GM19463 (cell line): ENCODE data around the gene TMEM59.
"Not testable (repeated sequence)": the region's sequence is repeated elsewhere in the genome, so short reads cannot be mapped to it uniquely, and the experiment has no call there.

ENCODE experiments used
- ATAC-seq: cut with Tn5 transposase; IDR thresholded peaks from one replicate; pipeline ENCODE4 v1.9.1; 2021; ENCODE audit warnings: mild to moderate bottlenecking, moderate library complexity; ENCODE audit not compliant: unreplicated experiment

The TMEM59 gene

GRCh38 chr1:54013393-54014008 is 39.5 kb downstream of the TMEM59 start:
- ATAC-seq = no peak

DNA sequence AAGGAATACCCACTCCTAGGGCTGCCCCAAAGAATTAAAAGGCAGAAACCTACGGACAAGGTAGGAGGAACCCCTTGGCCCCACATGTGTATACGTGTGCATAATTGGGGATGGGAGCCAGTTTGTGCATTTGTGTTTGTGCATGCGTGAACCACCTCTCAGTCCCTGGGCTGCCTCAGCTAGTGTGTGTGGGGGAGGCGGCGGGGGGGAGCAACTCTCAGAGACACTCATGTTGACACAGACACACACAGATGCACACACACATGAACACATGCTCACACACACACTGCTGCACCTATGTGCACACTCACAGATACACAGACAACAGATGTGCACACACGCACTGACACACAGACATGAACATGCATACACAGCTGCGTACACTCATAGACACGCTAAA is 40.1 kb downstream of the TMEM59 start:
- no peak for ATAC-seq

DNA sequence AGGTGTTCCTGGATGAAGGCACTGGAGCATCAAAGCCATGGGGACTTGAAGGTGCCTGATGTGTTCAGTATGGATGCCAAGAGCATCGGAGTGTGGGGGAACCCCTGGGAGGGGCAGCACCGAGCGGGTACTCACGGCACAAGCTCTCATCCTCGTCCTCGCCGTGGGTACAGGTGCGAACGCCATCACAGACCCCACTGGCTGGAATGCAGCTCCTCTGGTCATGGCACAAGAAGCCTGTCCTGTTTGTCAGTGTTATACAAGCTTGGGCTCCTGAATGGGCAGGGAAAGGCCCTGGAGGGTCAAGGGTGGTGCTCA is 41.0 kb downstream of the TMEM59 start:
- ATAC-seq = no peak

DNA sequence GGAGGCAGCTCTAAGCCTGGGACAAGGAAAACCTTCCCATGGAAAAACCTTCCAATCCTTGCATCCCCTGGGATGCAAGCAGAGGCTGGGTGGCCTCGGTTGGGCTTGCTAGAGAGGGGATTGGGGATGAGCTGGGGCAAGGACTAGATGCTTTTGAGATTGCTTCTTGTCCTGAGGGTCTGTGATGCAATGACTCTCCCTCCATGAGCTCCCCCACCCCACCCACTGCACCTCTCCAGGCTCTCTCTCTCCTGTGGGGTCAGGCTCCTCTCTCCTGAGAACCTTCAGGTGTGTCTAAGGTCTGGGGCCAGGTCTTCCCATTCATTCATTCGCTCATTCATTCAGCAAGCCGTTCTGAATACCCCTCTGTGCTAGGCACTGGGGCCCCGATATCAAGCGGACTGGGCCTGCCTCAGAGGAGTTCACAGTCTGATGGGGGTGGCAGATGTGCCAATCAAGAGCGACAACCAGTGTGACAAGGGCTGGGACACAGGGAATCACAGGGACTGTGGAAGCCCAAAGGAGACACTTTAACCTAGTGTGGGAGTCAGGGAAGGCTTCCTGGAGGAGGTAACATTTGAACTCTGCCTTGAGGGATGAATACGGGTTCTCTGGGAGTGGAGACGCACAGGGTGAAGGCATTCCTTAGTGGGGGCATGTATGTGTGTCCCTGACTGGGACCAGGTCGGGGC is 41.5 kb downstream of the TMEM59 start:
- ATAC-seq = no peak

- ATAC-seq = no peak
These were observed 42.4 kb downstream of the TMEM59 start for GRCh38 chr1:54010415-54011117.

- no peak for ATAC-seq
These were observed 43.6 kb downstream of the TMEM59 start for GRCh38 chr1:54009406-54009805.

DNA sequence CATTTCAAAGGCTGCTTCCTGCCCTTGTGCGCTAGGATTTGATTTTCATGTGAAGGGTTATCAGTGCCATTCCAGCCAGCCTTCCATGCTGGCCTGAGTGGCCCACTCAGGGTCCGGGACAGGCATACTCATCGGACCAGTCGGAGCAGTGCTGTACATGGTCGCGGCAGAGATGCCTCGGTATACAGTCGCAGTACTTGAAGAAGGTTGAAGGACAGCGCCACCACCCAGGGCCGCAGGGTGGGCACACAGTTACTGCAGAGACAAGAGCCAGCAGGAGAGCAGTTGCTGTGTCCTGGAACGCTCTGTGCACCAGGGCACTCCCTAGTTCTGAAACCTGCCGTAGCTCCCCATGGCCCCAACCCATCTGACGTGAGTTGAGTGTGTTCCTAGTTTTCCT is 44.1 kb downstream of the TMEM59 start:
- no peak for ATAC-seq

DNA sequence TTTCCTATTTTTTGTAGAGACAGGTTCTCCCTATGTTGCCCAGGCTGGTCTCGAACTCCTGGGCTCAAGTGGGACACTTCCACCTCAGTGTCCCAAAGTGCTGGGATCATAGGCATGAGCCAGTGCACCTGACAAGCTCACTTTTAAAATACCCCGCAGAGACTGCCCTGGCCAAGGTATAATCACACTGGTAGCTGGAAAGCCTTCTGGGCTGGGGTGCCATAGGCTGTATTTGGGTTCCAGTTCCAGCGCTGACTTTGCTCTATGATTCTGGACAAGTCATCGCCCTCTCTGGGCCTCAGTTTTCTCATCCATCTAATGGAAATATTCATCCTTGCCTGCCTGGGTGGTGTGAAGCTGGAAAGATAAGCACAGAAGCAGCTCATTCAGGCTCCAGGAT is 45.4 kb downstream of the TMEM59 start:
- no peak for ATAC-seq

DNA sequence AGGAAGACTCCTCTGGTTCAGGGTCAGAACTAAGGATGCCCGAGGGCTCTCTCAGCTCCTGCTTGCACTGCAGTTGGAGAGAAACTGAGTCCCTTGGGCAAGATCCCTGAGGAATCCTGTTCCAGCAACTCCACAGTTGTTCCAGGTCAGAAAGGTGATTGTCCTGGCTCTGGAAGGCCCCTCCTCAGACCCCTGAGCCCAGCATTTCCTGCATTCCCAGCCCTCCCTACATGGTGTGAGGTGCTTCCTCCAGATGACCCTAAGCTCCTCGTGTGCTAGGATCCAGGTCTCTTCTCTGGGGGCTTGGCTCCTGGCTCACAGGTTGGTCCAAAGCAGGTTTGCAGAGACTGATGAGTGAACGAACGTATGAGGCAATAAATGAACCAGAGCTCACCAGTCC is 46.5 kb downstream of the TMEM59 start:
- ATAC-seq = no peak

- ATAC-seq = no peak
These were observed 48.4 kb downstream of the TMEM59 start for GRCh38 chr1:54004481-54005049.

DNA sequence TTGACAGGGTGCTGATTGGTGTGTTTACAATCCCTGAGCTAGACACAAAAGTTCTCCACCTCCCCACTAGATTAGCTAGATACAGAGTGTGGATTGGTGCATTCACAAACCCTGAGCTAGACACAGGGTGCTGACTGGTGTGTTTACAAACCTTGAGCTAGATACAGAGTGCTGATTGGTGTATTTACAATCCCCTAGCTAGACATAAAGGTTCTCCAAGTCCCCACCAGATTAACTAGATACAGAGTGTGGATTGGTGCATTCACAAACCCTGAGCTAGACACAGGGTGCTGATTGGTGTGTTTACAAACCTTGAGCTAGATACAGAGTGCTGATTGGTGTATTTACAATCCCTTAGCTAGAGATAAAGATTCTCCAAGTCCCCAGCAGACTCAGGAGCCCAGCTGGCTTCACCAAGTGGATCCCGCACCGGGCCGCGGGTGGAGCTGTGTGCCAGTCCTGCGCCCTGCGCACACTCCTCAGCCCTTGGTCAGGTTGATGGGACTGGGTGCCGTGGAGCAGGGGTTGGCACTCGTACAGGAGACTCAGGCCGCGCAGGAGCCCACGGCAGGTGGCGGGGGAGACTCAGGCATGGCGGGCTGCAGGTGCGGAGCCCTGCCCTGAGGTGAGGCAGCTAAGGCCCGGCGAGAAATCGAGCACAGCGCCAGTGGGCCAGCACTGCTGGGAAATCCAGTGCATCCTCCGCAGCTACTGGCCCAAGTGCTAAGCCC is 49.1 kb downstream of the TMEM59 start:
- ATAC-seq = not testable (repeated sequence)

DNA sequence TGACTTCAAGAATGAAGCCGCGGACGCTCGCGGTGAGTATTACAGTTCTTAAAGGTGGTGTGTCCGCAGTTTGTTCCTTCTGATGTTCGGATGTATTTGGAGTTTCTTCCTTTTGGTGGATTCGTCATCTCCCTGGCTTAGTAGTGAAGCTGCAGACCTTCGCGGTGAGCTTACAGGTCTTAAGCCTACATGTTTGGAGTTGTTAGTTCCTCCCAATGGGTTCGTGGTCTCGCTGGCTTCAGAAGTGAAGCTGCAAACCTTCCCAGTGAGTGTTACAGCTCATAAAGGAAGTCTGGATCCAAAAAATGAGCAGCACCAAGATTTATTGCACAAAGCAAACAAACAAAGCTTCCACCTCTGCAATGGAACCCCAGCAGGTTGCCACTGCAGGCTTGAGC is 49.8 kb downstream of the TMEM59 start:
- ATAC-seq = no peak

- no peak for ATAC-seq
These were observed 50.3 kb downstream of the TMEM59 start for GRCh38 chr1:54002544-54003248.

DNA sequence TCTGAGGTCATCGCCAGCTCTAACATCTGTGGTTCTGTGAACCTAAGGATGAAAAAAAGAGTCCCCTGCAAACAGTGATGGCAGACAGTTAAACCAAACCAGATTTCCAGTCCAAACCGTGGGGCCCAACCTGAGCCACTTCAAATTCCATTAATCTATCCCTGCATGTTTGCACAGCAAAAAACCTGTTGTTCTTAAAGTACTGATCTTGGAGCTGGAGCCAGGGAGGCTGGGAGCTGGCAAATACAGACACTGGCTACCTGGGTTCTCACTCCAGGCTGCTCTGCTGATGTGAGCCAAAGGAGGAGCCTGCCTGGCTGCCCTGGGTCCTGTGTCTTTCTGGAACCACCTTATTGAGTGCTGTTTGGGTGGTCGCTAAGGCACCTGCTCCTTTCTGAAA is 51.4 kb downstream of the TMEM59 start:
- no peak for ATAC-seq

GRCh38 chr1:53999920-54000319 is 53.1 kb downstream of the TMEM59 start:
- ATAC-seq = no peak

DNA sequence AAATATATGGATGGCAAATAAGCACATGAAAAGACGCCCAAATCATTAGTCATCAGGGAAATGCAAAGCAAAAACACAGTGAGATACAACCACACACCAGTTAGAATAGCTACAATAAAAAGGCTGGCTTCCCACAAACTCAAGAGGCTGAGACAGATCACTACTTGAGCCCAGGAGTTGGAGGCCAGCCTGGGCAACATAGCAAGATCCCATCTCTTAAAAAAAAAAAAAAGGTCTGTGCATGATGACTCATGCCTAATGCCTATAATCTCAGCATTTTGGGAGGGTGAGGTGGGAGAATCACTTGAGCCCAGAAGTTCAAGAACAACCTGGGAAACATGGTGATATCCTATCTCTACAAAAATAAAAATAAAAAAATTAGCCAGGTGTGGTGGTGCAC is 54.8 kb downstream of the TMEM59 start:
- ATAC-seq = no peak

- ATAC-seq = no peak
These were observed 57.3 kb downstream of the TMEM59 start for GRCh38 chr1:53995683-53996082.

DNA sequence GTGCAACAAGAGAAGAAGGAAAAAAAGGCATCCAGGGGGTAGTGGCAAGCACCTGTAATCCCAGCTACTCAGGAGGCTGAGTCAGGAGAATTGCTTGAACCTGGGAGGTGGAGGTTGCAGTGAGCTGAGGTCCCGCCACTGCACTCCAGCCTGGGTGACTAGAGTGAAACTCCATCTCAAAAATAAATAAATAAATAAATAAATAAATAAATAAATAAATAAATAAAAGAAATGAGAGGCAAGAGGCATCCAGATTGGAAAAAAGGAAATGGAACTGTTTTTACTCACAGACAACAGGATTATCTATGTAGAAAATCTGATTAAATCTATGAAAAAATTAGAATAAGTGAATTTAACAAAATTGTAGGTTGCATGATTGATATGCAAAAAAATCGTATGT is 58.5 kb downstream of the TMEM59 start:
- ATAC-seq = not testable (repeated sequence)

- no peak for ATAC-seq
These were observed 60.7 kb downstream of the TMEM59 start for GRCh38 chr1:53992085-53992874.

DNA sequence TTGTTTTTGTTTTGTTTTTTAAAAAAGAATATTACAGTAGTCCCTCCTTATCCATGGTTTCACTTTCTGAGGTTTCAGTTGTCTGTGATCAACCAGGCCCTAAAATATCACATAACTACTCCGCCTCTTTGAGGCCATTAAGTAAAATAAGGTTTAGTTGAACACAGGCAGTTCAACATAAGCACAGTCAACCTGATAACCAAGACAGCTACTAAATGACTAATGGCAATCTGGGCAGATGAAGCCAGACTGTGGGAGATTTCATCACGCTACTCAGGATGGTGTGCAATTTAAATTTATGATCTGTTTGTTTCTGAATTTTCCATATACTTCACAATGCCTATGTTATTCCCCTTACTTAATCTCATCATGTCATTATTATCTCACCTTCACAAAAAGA is 65.1 kb downstream of the TMEM59 start:
- ATAC-seq = no peak
